ENCODE data around the gene AHCYL2. TPM values are rescaled to one million over a fixed set of nuclear protein-coding genes. Genes with fewer than 3 reads are reported as not detected.
"Not testable (repeated sequence)": the region's sequence is repeated elsewhere in the genome, so short reads cannot be mapped to it uniquely, and the experiment has no call there.

AHCYL2 gene
- total RNA-seq, 1 experiment from 2014 or later, result 23.2 TPM

DNA sequence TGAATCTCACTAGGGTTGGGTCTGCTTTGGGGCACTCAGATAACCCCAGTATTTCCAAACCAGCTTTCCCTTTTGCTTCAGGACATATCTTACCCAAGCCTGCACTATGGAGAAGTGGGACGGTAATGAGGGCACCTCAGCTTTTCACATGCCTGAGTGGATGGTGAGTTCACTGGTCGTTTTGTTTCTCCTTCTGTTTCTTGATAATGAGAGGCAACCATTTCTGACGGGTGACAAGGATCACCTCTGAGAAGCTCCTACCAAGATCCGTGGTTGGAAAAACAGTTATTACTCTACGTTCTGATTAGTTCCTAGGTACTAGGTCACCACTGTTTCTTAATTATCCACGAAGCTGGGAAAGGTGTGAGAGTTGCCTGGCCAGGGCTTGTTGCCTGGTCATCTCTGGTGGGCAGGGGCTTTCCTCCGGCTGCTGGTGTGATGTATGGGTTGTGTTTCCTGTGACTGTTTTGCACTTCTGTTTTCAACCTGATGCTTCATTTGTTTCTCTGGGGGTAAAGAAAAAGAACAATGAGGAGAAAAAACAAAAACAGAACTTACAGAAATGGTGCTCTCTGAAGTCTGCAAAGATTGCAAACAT, 143.7 kb downstream of the AHCYL2 start:
- Histone ChIP-seq H3K79me1 (ENCODE audit: insufficient read depth, low read depth, low read length, poor library complexity, severe bottlenecking) (no peaks in the 10 kb centered on the region), H3K9me3 (ENCODE audit: control insufficient read depth, low read depth, low read length) (no peaks in the 10 kb centered on the region), H3K18ac (ENCODE audit: insufficient read length, low read depth, low read length) (no peak overlapping the region), H4K5ac (ENCODE audit: insufficient read length, low read depth, low read length) (no peak overlapping the region), H2AFZ (ENCODE audit: low read length) (no peak overlapping the region), H4K20me1 (ENCODE audit: control insufficient read depth, insufficient read depth, insufficient read length) (no peaks in the 10 kb centered on the region), H3K27me3 (ENCODE audit: insufficient read depth, low read length) (no peaks in the 10 kb centered on the region), H3T11ph (ENCODE audit: low read length) (no peak overlapping the region), H3K4ac (ENCODE audit: low read depth, low read length) (no peak overlapping the region), H3K27ac (ENCODE audit: insufficient read length, low read depth, low read length) (no peak overlapping the region), H2AK5ac (ENCODE audit: insufficient read length, low read length) (no peak overlapping the region), H3K4me1 (ENCODE audit: insufficient read depth, low read length) (peaks cover 5% of the 10 kb centered on the region; the same call in 1 of the 2 replicates), H2BK5ac (ENCODE audit: insufficient read length, low read length) (no peak overlapping the region), H3K23ac (ENCODE audit: insufficient read length, low read depth, low read length) (no peak overlapping the region), H3K23me2 (ENCODE audit: insufficient read length, low read depth, low read length, poor library complexity, severe bottlenecking) (no peaks in the 10 kb centered on the region), H3K9ac (ENCODE audit: extremely low read depth, insufficient read length, low read length) (no peak overlapping the region), H4K8ac (replicated peaks; ENCODE audit: insufficient read length, low read depth, low read length) (no peak overlapping the region), H2BK120ac (ENCODE audit: low read depth, low read length, poor library complexity, severe bottlenecking) (no peak overlapping the region), H3K4me2 (ENCODE audit: insufficient read depth, insufficient read length, low read length) (no peak overlapping the region), H4K91ac (ENCODE audit: insufficient read length, low read depth, low read length) (no peak overlapping the region), H3K79me2 (ENCODE audit: insufficient read depth, low read length) (no peaks in the 10 kb centered on the region), H2BK20ac (ENCODE audit: low read depth, low read length, poor library complexity, severe bottlenecking) (no peak overlapping the region), H3K56ac (ENCODE audit: insufficient read length, low read depth, low read length) (no peak overlapping the region), H2BK12ac (ENCODE audit: insufficient read length, low read depth, low read length) (no peak overlapping the region), H3K14ac (ENCODE audit: insufficient read depth, low read length) (no peak overlapping the region), H2BK15ac (ENCODE audit: low read depth, low read length) (no peak overlapping the region)
- Mint-ChIP-seq H3K27me3 (ENCODE audit: low read depth) (no peaks in the 10 kb centered on the region), H3K9me3 (no peaks in the 10 kb centered on the region), H3K4me3 (no peak overlapping the region), H3K27ac (peak overlapping the region in 1 of 3 experiments; percentile 62; a peak in 1 of 7 replicates), H3K4me1 (peaks cover 19 to 26% of the 10 kb centered on the region in 2 experiments), H3K36me3 (ENCODE audit: insufficient read depth in 1 of 3, low read depth in 3 of 3) (no peaks in the 10 kb centered on the region)
- DNase-seq, result no peak
- WGBS (ENCODE audit: extremely low coverage, insufficient read length, low lambda C conversion rate), result no CpG with 5 or more reads among the region's 7 CpGs
- TF ChIP-seq CTCF (conservative IDR thresholded peaks at IDR 0.05), result no peak

GRCh38 chr7:129369447-129369846, 144.6 kb downstream of the AHCYL2 start:
- H3K27me3 Mint-ChIP-seq (ENCODE audit: low read depth); DNase-seq; H3K18ac ChIP-seq (ENCODE audit: insufficient read length, low read depth, low read length); H3K27me3 ChIP-seq (ENCODE audit: insufficient read depth, low read length); H2BK20ac ChIP-seq (ENCODE audit: low read depth, low read length, poor library complexity, severe bottlenecking); H4K8ac ChIP-seq (replicated peaks; ENCODE audit: insufficient read length, low read depth, low read length); H3K4me3 Mint-ChIP-seq; H4K5ac ChIP-seq (ENCODE audit: insufficient read length, low read depth, low read length); H2AK5ac ChIP-seq (ENCODE audit: insufficient read length, low read length); H3K14ac ChIP-seq (ENCODE audit: insufficient read depth, low read length); H3K4ac ChIP-seq (ENCODE audit: low read depth, low read length); H3K4me2 ChIP-seq (ENCODE audit: insufficient read depth, insufficient read length, low read length); H3K9me3 Mint-ChIP-seq; H3K27ac ChIP-seq (ENCODE audit: insufficient read length, low read depth, low read length); H4K20me1 ChIP-seq (ENCODE audit: control insufficient read depth, insufficient read depth, insufficient read length); H3K79me1 ChIP-seq (ENCODE audit: insufficient read depth, low read depth, low read length, poor library complexity, severe bottlenecking); H2BK120ac ChIP-seq (ENCODE audit: low read depth, low read length, poor library complexity, severe bottlenecking); H3K23ac ChIP-seq (ENCODE audit: insufficient read length, low read depth, low read length); H3K36me3 Mint-ChIP-seq (ENCODE audit: insufficient read depth in 1 of 3, low read depth in 3 of 3); H3K56ac ChIP-seq (ENCODE audit: insufficient read length, low read depth, low read length); H3K9ac ChIP-seq (ENCODE audit: extremely low read depth, insufficient read length, low read length); H2BK5ac ChIP-seq (ENCODE audit: insufficient read length, low read length); H2BK15ac ChIP-seq (ENCODE audit: low read depth, low read length); H3K27ac Mint-ChIP-seq; H3K23me2 ChIP-seq (ENCODE audit: insufficient read length, low read depth, low read length, poor library complexity, severe bottlenecking); H2BK12ac ChIP-seq (ENCODE audit: insufficient read length, low read depth, low read length); H4K91ac ChIP-seq (ENCODE audit: insufficient read length, low read depth, low read length); H3K9me3 ChIP-seq (ENCODE audit: control insufficient read depth, low read depth, low read length); H3K79me2 ChIP-seq (ENCODE audit: insufficient read depth, low read length); H3T11ph ChIP-seq (ENCODE audit: low read length); H2AFZ ChIP-seq (ENCODE audit: low read length); H3K4me1 ChIP-seq (ENCODE audit: insufficient read depth, low read length): not testable (repeated sequence)
- WGBS (ENCODE audit: extremely low coverage, insufficient read length, low lambda C conversion rate), result no CpG with 5 or more reads among the region's 7 CpGs
- H3K4me1 Mint-ChIP-seq, result peaks cover 28 to 34% of the 10 kb centered on the region in 2 experiments

Measured in H9 (cell line).